ENCODE measurements around the gene CDHR1.

The CDHR1 gene

GRCh38 chr10:84264611-84265141, 70.3 kb downstream of the CDHR1 start:
- peak; percentile 70 for DNase-seq (ENCODE audit: low spot score)

- DNase-seq (ENCODE audit: low spot score), result no peak
These were observed 71.1 kb downstream of the CDHR1 start for GRCh38 chr10:84265418-84265817.

- DNase-seq (ENCODE audit: low spot score), result peak; percentile 62
These were observed 73.3 kb downstream of the CDHR1 start for GRCh38 chr10:84267503-84268126.

GRCh38 chr10:84269162-84269561, 74.8 kb downstream of the CDHR1 start:
- DNase-seq (ENCODE audit: low spot score), result no peak
